Glomerular visceral epithelial cell (primary cell): ENCODE results near the gene ARMC9.

Source experiments
- DNase-seq: peaks from one replicate; pipeline ENCODE4 v3.0.0-alpha.2; 2016; ENCODE audit errors: extremely low spot score

The ARMC9 gene

DNA sequence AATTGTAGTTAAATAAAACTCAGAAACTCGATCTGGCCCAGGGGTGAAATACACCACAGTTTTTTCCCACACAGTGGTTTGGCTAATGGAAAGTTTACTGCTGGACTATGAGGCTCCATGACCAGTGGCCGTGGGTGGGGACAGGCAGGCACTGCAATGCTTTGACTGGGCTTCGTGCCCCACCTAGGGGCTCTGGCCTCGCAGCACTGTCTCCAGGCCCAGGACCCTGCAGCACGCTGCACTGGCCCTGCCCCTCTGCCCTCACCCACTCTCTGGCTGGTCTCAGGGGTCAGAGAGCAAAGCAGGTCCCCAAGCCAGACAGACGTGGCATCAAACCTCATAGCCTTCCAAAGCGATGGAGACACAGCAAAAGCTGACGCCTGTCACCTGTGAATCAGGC, 183.7 kb downstream of the ARMC9 start:
- no peak for DNase-seq

DNA sequence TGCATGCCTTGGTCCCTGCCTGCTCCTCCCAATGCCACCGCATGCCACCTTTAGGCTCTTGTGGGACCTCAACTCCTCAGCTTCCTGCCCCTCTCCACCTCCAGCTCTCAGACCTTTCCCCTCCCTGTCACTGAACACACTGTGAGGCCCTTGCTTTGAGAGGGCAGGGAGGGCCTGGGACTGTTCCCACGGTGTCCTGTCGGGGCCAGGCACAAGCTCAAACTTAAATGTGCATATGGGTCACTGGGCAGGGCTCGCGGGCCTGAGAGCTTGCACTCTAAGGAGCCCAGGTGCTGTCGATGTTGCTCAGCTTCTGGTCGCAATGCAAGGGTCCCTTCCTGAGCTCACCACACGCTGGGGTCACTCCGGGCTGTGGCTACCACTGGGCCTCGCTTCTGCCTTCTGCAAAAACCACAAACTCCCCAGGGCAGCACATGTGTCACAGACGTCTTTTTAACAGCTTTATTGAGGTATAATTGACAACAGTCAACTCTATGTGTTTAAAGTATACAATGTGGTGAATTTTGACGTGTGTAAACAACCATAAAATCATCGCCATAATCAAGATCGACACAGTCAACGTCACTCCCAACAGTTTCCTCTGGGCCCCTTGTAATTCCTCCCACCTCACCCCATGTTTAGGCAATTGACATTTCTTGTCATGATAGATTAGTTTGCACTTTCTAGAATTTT, 185.1 kb downstream of the ARMC9 start:
- peak; percentile 39 for DNase-seq

DNA sequence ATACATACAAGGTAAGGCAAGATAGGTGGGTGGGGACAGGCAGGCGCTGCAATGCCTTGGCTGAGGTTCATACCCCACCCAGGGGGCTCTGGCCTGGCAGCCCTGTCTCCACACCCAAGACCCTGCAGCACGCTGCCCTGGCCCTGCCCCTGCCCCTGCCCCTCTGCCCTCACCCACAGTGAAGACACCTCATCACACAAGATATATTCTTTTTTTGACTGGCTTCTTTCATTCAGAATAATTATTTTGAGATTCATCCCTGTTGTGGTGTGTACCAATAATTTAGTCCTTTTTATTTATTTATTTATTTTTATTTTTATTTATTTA, 185.6 kb downstream of the ARMC9 start:
- DNase-seq: no peak

DNA sequence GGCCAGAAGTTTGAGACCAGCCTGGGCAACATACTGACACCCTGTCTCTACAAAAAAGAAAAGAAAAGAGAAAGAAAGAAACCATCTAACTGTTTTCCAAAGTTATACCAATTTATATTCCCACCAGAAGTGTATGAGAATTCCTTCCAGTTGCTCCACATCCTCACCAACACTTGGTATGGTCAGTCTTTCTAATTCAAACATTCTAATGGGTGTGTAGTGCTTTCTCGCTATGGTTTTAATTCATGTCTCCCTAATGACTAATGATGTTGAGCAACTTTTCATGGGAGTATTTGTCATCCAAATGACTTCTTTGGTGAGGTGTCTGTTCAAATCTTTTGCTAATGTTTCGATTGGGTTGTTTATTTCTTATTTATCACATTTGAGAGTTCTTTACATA, 186.5 kb downstream of the ARMC9 start:
- no peak for DNase-seq

DNA sequence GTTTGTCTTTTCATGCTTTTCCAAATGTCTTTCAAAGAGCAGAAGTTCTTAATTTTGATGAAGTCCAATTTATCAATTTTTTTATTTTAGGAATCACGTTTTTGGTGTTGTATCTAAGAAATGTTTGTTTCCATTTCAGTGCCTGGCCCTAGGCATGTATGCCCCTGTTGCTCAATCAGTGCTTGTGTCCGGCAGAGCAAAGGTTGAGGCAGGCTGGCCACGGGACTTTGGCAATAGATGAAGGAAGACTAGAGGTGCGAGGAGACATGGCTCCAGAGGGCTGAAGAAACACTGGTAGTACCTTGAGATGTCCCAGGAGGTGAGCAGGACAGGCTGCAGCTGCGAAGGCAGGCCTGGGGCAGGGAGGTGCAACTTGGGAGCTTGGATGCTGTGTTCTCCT, 187.0 kb downstream of the ARMC9 start:
- DNase-seq: no peak

DNA sequence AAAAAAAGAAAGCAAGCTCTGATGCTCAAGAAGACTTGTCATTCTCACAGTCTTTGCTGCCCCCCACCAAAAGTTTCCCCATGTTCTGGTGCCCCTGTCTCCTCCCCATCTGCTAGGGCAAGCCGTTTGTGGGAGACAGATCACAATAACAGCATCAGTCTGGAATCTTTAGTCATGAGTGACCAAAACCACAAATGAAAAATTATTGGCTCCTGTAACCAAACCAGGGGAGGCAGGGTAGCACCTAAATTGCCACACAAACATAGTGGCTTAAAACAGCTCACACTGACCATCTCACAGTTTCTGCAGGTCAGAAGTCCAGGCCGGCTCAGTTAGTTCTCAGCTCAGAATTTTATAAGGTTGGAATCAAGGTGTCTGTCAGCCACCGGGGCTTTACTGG, 188.0 kb downstream of the ARMC9 start:
- peak; percentile 94 for DNase-seq

DNA sequence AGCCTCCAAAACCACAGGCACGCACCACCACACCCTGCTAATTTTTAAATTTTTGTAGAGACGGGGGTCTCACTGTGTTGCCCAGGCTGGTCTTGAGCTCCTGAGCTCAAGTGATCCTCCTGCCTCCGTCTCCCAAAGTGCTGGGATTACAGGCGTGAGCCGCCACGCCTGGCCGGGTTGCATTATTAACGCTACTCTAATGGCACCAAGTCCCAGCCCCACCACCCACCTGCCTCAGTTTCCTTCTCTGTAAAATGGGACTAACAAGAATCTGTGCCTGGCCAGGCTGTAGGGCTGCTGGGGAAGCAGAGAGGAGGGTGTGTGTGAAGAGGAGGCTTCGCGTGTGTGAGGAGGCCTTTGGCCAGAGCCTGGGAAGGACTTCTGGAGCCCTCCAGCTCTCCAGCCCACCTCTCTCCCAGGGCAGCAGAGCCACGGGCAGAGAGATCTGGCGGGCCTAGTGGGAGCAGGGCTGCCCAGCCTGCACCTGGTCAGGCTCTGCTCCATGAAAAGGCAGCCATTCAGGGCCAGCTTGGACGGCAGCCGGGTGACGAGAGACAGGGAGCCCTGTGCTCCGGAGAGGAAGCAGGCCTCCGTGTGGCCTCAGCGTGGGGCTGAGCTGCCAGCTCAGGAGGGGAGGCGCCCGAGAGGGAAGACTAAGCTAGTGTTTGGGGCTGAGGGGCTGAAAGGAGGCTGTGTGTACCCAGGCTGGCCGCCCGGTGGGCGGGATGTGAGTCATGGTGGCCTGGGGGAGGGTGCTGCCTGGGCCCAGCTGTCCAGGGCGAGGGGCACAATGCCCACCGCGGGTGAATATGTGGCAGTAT, 189.7 kb downstream of the ARMC9 start:
- peak; percentile 86 for DNase-seq

DNA sequence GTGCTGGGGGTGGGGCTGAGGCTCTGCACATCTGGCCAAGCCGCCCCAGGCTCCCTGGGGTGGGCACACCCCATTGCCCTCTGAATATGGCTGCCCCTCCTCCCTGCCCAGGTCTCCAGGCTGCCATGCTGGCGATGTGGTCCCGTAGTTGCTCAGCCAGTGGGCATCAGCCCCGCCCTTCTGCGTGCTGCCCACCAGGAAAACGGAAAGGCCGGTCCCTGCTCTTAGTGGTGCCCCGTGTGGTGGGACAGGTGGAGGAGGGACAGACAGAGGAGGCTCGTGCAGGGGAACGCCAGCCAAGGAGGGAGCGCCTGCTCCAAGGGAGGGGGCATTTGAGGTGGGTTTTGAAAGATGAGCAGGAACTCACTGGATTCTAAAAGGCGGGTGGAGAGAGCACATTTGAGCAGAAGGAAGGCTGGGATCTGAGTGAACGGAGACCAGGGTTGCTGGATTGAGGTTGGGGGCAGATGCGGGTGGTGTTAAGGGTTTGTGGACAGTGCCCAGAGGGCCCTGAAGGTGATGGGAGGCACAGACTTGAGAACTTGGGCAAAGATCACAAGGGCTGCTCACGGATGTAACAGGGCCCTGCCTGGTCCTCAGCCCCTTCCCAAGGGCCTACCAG, 190.4 kb downstream of the ARMC9 start:
- no peak for DNase-seq

DNA sequence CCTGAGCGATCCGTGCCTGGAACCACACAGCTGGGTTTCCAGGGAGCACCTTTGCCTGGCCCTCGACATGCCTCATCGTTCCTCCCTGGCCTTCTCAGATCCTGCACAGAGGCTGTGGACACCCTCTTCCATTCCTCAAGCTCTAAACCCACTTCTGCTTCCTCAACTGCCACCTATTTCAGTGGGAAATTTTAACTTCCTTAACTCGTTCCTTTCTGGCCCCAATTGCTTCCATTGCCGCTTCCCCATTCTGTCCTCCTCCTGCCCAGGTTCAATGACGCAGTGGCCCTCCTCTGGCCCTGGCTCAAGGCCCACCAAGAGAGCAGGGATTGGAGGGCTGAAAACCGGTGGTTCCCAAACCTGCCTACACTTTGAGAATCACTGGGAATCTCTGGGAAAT, 192.2 kb downstream of the ARMC9 start:
- DNase-seq: no peak

DNA sequence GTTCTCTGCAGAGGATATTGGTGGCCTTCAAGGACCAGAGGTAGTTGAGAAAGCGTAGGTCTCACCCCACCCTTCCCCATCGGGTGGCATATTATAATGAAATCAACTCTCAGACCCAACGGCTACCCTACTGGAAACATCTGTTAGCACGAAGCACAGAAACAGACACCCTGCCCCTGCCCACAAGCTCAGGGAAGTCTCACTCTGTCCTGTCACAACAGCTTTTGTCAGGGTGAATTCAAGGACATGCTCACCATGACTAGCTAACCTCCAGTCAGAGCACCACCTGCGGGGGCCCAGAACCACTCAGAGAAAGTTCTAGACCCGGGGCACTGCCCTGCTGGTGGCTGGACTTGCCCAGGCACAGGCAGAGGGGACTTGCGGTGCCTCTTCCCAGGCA, 193.6 kb downstream of the ARMC9 start:
- no peak for DNase-seq

DNA sequence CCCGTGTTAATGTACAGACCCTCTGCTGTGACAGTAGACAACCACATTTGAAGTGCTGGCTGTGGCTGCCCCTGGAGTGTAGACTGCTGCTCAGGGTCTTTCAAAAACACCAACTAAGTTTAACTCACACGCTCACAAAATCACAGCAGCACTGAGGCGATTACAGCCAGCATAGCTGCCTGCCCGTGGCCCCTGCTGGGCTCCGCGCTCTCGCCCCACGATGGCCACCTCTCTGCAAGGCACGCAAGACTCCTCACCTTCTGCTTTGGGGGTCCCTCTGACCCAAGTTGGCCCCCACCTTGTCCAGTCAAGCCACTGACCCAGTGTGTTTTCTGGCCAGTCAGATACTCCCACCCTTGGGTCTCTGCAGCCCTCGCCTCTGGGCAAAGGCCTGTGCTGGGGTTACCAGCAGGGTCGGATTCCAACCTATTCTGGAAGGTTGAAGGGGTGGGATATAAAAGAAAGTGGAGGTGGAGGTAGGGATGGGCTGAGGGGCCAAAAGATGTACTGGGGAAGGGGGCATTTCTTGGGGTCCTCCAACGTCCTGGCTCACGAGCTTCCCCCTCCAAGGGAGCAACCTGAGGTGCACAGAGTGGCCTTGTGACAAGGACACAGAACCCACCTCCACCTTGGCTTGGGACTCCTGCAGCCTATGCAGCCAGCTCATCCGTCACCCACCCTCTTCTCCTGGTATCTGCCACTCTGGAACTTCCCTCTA, 194.2 kb downstream of the ARMC9 start:
- no peak for DNase-seq

DNA sequence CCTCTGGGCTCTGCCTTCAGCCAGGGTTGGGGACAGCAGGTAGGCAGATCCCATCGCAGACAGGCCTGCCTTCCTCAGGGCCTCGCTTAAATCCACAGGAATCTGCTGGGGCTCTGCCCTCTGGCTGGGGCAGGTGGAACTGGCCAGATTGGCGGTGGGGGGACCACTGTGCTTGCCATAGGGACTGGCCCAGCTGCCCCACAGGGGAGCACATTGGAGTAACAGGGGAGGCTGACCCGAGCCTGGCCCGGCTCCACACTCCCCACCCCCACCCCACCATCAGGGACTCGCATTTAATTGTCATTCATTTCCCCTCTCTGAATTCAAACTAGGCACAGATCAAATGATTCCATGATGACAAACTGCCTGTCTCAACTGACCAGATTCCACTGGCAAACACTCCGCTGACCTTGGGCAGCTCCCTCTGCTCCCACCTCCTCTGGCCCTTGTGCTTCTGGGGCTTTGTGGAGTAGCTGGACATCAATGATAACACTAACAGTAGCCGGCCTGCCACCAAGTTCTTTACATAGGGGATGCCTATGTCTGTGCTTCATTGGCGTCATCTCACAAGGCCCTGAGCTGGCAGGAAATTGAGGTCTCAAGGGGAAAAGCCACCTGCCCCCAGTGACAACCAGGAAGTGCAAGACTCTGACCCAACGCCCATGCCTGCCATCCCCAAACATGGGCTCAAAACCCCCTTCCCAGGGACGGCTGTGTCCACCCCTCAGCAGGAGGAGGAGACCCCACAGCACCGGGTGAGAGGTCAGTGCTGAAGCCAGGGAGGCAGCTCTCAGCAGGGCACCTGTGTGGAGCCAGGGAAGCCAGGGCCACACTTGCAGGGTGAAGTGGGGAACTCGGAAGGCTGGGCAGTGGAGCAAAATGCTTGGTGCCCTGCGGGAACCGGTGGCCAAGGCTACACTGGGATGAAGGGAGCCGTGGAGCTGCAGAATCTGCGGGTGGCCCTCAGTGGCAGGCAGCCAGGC, 195.0 kb downstream of the ARMC9 start:
- DNase-seq: no peak

DNA sequence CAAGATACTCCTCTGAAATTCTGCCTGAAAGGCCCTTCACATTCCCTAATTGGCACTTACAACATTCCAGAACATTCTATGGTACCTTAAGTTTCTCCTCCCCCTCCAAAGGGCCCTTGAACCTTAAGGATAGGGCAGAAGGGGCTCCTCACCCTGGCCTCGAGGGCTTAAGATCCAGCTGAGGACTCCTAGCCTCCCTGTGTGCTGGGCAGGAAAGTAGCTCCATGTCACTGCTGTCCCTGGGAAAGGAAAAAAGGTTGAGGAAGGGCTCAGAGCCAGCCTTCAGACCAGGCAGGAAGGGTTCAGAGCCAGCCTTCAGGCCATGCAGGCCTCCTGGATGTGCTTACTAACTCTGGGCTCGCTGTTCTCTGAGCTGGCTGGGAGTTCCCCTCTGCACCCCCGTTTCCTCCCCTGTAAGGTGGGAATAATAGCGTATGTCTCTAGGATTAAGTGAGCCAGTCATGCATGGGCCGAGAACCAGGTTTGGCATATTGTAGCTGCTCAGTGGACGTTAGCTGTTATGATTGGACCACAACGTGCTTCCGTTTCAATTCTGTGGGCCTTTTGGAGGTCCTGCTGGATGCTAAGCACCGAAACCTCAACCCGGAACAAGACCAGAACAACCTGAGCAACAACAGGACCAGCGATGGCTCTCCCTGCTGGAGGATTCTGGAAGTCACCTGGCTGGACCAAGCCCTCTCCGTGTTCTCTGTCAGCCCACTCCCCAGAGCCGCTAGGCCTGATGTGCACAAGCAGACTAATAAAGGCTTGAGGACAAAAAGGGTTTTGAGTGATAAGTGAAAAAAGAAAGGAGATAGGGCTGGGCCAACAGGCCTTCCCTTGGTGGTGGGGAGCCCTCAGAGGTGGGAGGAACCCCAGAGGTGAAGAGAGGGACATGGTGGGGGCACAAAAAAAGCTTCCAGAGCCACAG, 196.0 kb downstream of the ARMC9 start:
- peak; percentile 97 for DNase-seq

DNA sequence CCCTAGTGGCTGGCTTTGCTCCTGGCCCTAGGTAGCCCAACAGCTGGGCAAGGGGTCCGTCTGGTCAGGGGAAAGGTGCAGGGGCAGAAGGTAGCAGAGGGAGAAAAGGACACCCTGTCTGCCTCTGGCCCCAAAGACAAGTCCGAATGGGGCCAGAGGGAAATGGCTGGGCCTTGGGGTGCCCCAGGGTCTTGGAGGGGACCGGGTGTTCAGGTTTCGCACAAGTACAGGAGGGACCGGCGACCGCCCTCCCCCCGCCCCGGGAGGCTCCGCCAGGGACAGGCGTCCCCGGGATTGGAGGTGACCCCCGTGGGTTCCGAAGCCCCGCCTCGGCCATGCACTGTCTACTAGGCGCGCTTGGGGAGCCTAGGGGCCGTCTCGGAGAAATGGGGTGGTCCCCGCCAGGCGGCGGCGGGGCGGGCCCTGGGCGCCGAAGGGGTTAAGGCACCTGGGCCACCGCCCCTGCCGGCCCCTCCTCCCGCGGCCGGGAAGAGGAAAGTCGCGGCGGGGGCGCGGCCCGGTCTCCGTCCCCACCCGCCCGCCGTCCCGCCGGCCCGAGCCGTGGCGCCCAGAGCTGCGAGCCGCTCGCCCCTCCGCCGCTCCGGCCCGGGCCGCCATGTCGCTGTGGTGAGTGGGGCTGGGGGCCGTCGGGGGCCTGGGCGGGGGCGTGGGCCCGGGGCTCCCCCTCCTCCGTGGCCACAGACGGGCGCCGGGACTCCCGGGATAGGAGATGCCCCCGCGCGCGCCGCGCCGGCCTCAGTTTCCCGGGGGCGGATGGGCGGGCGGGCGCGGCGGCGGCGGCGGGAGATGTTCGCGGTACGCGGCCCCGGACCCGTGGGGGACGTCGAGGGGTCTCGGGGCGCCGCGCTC, 197.0 kb downstream of the ARMC9 start, which contains the start of gene B3GNT7:
B3GNT7 (plus strand) TSS at position 523 of the 870 bp plus-strand sequence; CDS start at position 617, 94 bp downstream.
- no peak for DNase-seq

DNA sequence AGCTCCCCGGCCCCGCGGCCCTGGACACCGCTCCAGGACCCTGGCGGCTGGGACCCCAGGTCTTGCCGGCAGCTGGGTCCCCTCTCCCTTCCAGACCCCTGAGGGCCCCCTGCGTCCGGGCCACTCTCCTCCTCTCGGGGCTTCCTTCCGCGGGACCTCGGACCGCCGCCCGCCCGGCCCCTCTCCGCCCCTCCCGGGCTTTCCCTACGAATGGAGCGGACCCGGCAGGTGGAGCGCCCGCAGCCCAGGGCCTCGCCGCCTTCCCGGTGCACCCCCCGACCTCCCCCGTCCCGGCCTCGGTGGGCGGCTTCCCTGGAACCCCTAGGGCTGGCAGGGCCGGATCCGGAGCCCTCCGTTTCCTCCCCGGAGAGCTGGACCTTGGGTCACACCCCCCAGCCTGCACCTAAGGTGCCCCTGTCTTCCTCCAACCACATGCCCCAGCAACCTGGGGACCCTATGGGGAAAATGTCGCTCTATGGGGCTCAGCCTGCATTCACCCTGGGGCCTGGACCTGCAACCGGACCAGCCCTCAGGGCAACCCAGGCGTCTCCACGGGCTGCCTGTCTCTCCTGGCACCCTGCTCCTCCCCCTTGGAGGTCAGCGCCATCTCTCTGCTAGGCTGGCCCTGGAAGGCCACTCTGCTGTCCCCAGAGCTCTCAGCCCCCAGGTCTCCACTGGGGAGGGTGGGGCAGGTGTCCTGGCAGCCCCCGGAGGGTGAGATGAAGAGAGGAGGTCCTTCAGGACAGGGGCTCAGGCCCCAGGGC, 197.8 kb downstream of the ARMC9 start:
- no peak for DNase-seq

DNA sequence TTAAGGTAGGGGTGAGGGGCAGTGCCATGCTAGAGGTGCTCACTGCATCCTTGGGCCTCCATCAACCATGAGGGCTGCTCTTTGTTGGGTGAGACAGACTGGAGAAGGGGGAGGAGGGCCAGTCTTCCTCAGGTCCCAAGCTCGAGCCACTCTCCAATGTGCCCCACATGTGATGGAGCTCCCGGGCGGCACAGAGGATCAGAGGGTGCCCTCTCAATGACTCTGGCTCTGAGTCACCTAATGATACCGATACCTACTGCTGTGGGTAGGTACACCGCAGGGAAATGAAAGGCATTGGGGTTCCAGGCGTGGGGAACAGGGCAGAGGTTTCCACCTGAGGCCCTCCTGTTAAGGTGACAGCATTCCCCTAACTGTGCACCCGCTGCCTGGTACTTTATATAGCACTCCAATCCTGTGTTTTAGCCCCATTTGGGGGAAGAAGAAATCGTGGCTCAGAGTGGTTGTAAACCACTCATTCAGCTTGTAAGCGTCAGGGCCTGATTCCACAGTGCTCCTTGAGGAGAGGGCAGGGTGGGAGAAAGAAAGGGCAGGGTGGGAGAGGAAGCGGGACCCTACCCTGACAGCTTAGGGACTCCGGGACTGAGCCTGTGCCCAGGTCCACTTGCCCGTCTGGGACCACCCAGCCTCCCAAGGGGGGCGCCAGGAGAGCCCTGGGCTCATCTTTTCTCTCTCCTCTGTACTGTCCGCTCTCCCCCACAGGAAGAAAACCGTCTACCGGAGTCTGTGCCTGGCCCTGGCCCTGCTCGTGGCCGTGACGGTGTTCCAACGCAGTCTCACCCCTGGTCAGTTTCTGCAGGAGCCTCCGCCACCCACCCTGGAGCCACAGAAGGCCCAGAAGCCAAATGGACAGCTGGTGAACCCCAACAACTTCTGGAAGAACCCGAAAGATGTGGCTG, 198.8 kb downstream of the ARMC9 start:
- DNase-seq: no peak

DNA sequence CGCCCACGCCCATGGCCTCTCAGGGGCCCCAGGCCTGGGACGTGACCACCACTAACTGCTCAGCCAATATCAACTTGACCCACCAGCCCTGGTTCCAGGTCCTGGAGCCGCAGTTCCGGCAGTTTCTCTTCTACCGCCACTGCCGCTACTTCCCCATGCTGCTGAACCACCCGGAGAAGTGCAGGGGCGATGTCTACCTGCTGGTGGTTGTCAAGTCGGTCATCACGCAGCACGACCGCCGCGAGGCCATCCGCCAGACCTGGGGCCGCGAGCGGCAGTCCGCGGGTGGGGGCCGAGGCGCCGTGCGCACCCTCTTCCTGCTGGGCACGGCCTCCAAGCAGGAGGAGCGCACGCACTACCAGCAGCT, 199.5 kb downstream of the ARMC9 start:
- DNase-seq: no peak
